ENCODE measurements around the gene RYR3. TPM values are rescaled to one million over a fixed set of nuclear protein-coding genes. Genes with fewer than 3 reads are reported as not detected.

The RYR3 gene
- total RNA-seq, 2 experiments from 2014 or later, result 0.06 to 0.32 TPM

DNA sequence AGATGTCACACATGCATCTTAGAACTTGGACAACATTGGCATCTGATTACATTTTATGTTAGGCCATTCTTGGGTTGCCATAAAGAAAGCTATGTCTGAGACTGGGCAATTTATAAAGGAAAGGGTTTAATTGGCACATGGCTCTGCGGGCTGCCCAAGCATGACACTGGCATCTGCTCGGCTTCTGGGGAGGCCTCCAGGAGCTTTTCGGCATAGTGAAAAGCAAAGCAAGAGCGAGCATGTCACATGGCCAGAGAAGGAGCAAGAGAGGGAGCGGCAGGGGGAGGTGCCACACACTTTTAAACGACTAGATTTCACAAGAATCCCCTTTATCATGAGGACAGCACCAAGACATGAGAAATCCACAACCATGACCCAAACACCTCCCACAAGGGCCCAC lies 11.3 kb downstream of the RYR3 start:
- CTCF ChIA-PET (ENCODE audit: unreplicated experiment), result interaction anchor here (1.1 kb wide), 1 partner anchor 27 kb away, joined by 5 read pairs; no protein-coding TSS in a partner anchor
- H3K36me3 ChIP-seq (ENCODE audit: insufficient read depth, low read length), result no peaks in the 10 kb centered on the region
- H3K27ac ChIP-seq (ENCODE audit: low read depth, low read length, poor library complexity, severe bottlenecking), result peak overlapping the region; percentile 87
- H3K9me3 ChIP-seq (ENCODE audit: low read length), result peaks cover 9% of the 10 kb centered on the region; the same call in 1 of the 2 replicates
- H3K9me2 ChIP-seq (ENCODE audit: insufficient read depth, low read length), result no peaks in the 10 kb centered on the region
- no peak for DNase-seq (ENCODE audit: low spot score)
- H3K4me1 ChIP-seq (ENCODE audit: insufficient read depth, low read length, poor library complexity, severe bottlenecking), result peaks cover 51% of the 10 kb centered on the region
- no peak overlapping the region for H2AFZ ChIP-seq (ENCODE audit: low read length)
- TF ChIP-seq, protein P1, sequence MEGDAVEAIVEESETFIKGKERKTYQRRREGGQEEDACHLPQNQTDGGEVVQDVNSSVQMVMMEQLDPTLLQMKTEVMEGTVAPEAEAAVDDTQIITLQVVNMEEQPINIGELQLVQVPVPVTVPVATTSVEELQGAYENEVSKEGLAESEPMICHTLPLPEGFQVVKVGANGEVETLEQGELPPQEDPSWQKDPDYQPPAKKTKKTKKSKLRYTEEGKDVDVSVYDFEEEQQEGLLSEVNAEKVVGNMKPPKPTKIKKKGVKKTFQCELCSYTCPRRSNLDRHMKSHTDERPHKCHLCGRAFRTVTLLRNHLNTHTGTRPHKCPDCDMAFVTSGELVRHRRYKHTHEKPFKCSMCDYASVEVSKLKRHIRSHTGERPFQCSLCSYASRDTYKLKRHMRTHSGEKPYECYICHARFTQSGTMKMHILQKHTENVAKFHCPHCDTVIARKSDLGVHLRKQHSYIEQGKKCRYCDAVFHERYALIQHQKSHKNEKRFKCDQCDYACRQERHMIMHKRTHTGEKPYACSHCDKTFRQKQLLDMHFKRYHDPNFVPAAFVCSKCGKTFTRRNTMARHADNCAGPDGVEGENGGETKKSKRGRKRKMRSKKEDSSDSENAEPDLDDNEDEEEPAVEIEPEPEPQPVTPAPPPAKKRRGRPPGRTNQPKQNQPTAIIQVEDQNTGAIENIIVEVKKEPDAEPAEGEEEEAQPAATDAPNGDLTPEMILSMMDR (conservative IDR thresholded peaks at IDR 0.05; ENCODE audit: low read length), result no peak
- TF ChIP-seq EZH2phosphoT487 (IDR thresholded peaks at IDR 0.05; ENCODE audit: borderline replicate concordance, low read depth, low read length), result no peak
- BruUV-seq (replicated peaks), result no TSS peak
- H3K79me2 ChIP-seq (ENCODE audit: insufficient read depth, low read depth, low read length), result no peaks in the 10 kb centered on the region
- intact Hi-C loops (cut with micrococcal nuclease; ENCODE audit: unreplicated experiment), result loop anchor here (5.0 kb wide), 1 partner anchor 60 kb away; no protein-coding TSS in a partner anchor
- H3K4me3 ChIP-seq (ENCODE audit: low read depth, low read length, poor library complexity, severe bottlenecking), result no peak overlapping the region
- no peaks in the 10 kb centered on the region for H4K20me1 ChIP-seq (ENCODE audit: insufficient read depth, low read length)
- POLR2A ChIA-PET, result interaction anchor here (1.1 to 1.6 kb wide), 2 partner anchors 22 to 25 kb away, joined by 3 to 5 read pairs; no protein-coding TSS in a partner anchor
- peak overlapping the region; percentile 45; the same call in 1 of the 2 replicates for H3K4me2 ChIP-seq (ENCODE audit: low read length)

DNA sequence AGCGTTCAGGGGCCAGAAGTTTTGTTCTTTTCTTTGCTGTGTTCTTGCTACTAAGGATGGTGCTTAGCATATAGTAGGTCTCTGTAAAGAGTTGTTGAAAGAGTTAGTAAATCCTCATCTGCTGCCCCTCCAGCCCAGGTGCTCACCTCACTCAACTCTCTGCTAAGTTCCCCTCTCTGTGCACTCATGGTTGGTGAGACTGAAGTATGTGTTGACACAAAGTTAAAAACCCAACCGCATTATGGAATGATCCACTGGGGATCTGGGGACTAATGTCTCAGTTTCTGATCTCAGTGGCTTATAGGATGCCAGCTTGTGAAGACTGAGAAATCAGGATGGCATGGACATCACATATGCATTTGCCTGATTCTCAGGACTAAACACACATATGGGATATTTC lies 13.8 kb downstream of the RYR3 start:
- Histone ChIP-seq H4K20me1 (ENCODE audit: insufficient read depth, low read length) (no peaks in the 10 kb centered on the region), H3K9me3 (ENCODE audit: low read length) (peaks cover 9% of the 10 kb centered on the region; the same call in 1 of the 2 replicates), H3K79me2 (ENCODE audit: insufficient read depth, low read depth, low read length) (no peaks in the 10 kb centered on the region), H2AFZ (ENCODE audit: low read length) (peak overlapping the region; percentile 48; the same call in 1 of the 2 replicates), H3K9me2 (ENCODE audit: insufficient read depth, low read length) (no peaks in the 10 kb centered on the region), H3K27ac (ENCODE audit: low read depth, low read length, poor library complexity, severe bottlenecking) (peak overlapping the region; percentile 87), H3K4me1 (ENCODE audit: insufficient read depth, low read length, poor library complexity, severe bottlenecking) (peaks cover 72% of the 10 kb centered on the region), H3K4me3 (ENCODE audit: low read depth, low read length, poor library complexity, severe bottlenecking) (no peak overlapping the region), H3K36me3 (ENCODE audit: insufficient read depth, low read length) (no peaks in the 10 kb centered on the region), H3K4me2 (ENCODE audit: low read length) (peak overlapping the region; percentile 66)
- DNase-seq (ENCODE audit: low spot score), result peak; percentile 50
- TF ChIP-seq EZH2phosphoT487 (IDR thresholded peaks at IDR 0.05; ENCODE audit: borderline replicate concordance, low read depth, low read length), result no peak
- TF ChIP-seq, protein P1 (conservative IDR thresholded peaks at IDR 0.05; ENCODE audit: low read length), result no peak
- CTCF ChIA-PET (ENCODE audit: unreplicated experiment), result no interaction called here
- POLR2A ChIA-PET, result interaction anchor here (1.4 kb wide), 1 partner anchor 12 kb away, joined by 3 read pairs; no protein-coding TSS in a partner anchor
- no TSS peak for BruUV-seq (replicated peaks)
- intact Hi-C loops (cut with micrococcal nuclease; ENCODE audit: unreplicated experiment), result loop anchor here (5.0 kb wide), 1 partner anchor 58 kb away; no protein-coding TSS in a partner anchor

DNA sequence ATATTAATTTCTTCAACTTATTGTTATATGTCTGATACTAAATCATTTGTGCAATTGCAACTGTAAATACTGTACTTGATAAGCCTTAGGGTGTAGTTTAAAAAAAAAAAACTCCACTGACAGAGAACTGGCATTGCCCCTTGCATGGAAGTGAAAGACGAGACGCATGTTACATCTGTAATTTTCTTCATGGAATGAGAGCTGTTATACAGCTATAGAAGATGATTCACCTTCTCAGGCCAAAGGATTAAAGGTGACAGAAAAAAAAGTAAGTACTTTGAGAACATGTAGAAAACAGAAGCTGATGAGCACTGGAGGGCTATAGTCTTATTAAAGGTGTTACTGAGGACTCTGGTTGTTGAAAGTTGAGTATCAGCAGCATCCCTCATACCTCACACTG lies 16.1 kb downstream of the RYR3 start:
- CTCF ChIA-PET (ENCODE audit: unreplicated experiment), result interaction anchor here (1.0 kb wide), 1 partner anchor 10 kb away, joined by 3 read pairs; no protein-coding TSS in a partner anchor
- TF ChIP-seq, protein P1 (conservative IDR thresholded peaks at IDR 0.05; ENCODE audit: low read length), result no peak
- TF ChIP-seq EZH2phosphoT487 (IDR thresholded peaks at IDR 0.05; ENCODE audit: borderline replicate concordance, low read depth, low read length), result no peak
- DNase-seq (ENCODE audit: low spot score), result no peak
- H3K36me3 ChIP-seq (ENCODE audit: insufficient read depth, low read length), result no peaks in the 10 kb centered on the region
- no peak overlapping the region for H3K4me3 ChIP-seq (ENCODE audit: low read depth, low read length, poor library complexity, severe bottlenecking)
- POLR2A ChIA-PET, result interaction anchor here (0.6 to 1.9 kb wide), 3 partner anchors 10 to 25 kb away, joined by 3 to 5 read pairs (median 4); no protein-coding TSS in a partner anchor
- H3K4me2 ChIP-seq (ENCODE audit: low read length), result no peak overlapping the region
- no peaks in the 10 kb centered on the region for H4K20me1 ChIP-seq (ENCODE audit: insufficient read depth, low read length)
- no peaks in the 10 kb centered on the region for H3K79me2 ChIP-seq (ENCODE audit: insufficient read depth, low read depth, low read length)
- intact Hi-C loops (cut with micrococcal nuclease; ENCODE audit: unreplicated experiment), result no loop called here
- peaks cover 9% of the 10 kb centered on the region; the same call in 1 of the 2 replicates for H3K9me3 ChIP-seq (ENCODE audit: low read length)
- H3K9me2 ChIP-seq (ENCODE audit: insufficient read depth, low read length), result no peaks in the 10 kb centered on the region
- no peak overlapping the region for H3K27ac ChIP-seq (ENCODE audit: low read depth, low read length, poor library complexity, severe bottlenecking)
- no TSS peak for BruUV-seq (replicated peaks)
- no peak overlapping the region for H2AFZ ChIP-seq (ENCODE audit: low read length)
- peaks cover 59% of the 10 kb centered on the region for H3K4me1 ChIP-seq (ENCODE audit: insufficient read depth, low read length, poor library complexity, severe bottlenecking)

Measured in OCI-LY7 (cell line).